ENCODE measurements around the gene FRAS1. TPM values are rescaled to one million over a fixed set of nuclear protein-coding genes. Genes with fewer than 3 reads are reported as not detected.

Gene FRAS1
- total and polyA plus RNA-seq, 9 donors: 0.16 to 5.3 (median 1.4) TPM

GRCh38 chr4:78024576-78025091 is 32.5 kb upstream of the FRAS1 start:
- WGBS, 3 donors: 77 to 85% (median 81%) methylated on average over 3 of the region's 3 CpGs

DNA sequence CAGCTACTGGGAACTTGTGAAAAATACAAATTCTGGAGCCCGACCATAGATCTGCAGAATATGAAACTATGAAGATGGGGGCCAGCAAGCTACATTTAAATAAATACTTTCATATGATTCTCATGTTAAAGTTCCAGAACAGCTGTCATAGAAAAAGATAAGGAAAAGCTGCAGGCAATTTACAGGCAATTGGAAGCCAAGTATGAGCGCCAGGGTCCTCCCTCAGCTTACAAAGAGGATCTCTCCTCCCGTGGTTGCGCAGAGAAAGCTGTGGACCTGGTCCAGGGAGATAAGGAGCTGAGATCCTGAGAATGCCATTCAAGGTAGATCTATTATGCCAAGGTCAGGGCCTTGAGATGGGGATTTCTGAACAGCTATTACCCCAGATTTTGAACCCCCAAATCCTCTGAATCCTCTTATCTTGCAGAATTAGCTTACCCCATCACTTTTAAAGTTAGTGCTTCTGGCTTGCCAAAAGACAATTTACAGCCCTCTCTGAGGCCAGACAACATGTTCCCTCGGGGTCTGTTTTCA is 25.6 kb upstream of the FRAS1 start:
- intact Hi-C loops (cut with DNase I): no loop called here
- 24 to 31% (median 25%) methylated on average over 5 of the region's 5 CpGs for WGBS, 3 donors
- no peak for DNase-seq

More at GRCh38 chr4:78024576-78025091, 32.5 kb upstream of the FRAS1 start:
- Histone ChIP-seq H3K36me3 (no peaks in the 10 kb centered on the region), H3K27ac (no peak overlapping the region), H3K4me3 (no peak overlapping the region), H3K4me1 (ENCODE audit: insufficient read depth) (no peaks in the 10 kb centered on the region), H3K27me3 (no peaks in the 10 kb centered on the region), H3K9me3 (no peaks in the 10 kb centered on the region)
- TF ChIP-seq POLR2A (IDR thresholded peaks at IDR 0.05) (no peak), EP300 (IDR thresholded peaks at IDR 0.05) (no peak)
- TF ChIP-seq, protein P1, sequence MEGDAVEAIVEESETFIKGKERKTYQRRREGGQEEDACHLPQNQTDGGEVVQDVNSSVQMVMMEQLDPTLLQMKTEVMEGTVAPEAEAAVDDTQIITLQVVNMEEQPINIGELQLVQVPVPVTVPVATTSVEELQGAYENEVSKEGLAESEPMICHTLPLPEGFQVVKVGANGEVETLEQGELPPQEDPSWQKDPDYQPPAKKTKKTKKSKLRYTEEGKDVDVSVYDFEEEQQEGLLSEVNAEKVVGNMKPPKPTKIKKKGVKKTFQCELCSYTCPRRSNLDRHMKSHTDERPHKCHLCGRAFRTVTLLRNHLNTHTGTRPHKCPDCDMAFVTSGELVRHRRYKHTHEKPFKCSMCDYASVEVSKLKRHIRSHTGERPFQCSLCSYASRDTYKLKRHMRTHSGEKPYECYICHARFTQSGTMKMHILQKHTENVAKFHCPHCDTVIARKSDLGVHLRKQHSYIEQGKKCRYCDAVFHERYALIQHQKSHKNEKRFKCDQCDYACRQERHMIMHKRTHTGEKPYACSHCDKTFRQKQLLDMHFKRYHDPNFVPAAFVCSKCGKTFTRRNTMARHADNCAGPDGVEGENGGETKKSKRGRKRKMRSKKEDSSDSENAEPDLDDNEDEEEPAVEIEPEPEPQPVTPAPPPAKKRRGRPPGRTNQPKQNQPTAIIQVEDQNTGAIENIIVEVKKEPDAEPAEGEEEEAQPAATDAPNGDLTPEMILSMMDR (IDR thresholded peaks at IDR 0.05): no peak
- intact Hi-C loops (cut with DNase I): no loop called here
- no peak for DNase-seq

GRCh38 chr4:78032446-78032845 is 24.7 kb upstream of the FRAS1 start:
- no peak for DNase-seq
- no peak overlapping the region for H3K27ac ChIP-seq
- TF ChIP-seq EP300 (IDR thresholded peaks at IDR 0.05) (no peak), POLR2A (IDR thresholded peaks at IDR 0.05) (no peak)
- TF ChIP-seq, protein P1 (IDR thresholded peaks at IDR 0.05): no peak
- H3K27me3 ChIP-seq: no peaks in the 10 kb centered on the region
- no peak overlapping the region for H3K4me3 ChIP-seq
- intact Hi-C loops (cut with DNase I): no loop called here
- no peaks in the 10 kb centered on the region for H3K36me3 ChIP-seq
- no peaks in the 10 kb centered on the region for H3K4me1 ChIP-seq (ENCODE audit: insufficient read depth)
- H3K9me3 ChIP-seq: no peaks in the 10 kb centered on the region

More for the DNA sequence above, 25.6 kb upstream of the FRAS1 start:
- Histone ChIP-seq H3K36me3 (no peaks in the 10 kb centered on the region), H3K27me3 (no peaks in the 10 kb centered on the region), H3K9me3 (no peaks in the 10 kb centered on the region), H3K4me3 (no peak overlapping the region), H3K27ac (no peak overlapping the region), H3K4me1 (ENCODE audit: insufficient read depth) (no peaks in the 10 kb centered on the region)
- TF ChIP-seq EP300 (IDR thresholded peaks at IDR 0.05) (no peak), POLR2A (IDR thresholded peaks at IDR 0.05) (no peak)
- TF ChIP-seq, protein P1 (IDR thresholded peaks at IDR 0.05): no peak

DNA sequence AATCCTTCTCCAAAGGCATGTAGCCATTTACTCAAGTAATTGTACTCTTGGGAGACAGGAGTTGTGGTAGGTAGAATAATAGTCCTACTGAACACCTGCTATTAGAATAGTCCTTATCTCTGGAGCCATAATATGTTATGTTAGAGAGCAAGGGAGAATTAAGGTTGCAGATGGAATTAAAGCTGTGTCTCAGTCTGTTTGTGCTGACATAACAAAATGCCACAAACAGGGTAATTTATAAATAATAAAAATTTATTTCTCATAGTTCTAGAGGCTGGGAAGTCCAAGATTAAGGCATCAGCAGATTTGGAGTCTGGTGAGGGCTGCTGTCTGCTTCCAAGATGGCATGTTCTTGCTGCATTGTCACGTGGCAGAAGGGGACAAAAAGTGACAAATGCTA is 24.2 kb upstream of the FRAS1 start:
- intact Hi-C loops (cut with DNase I): no loop called here
- Histone ChIP-seq H3K4me3 (no peak overlapping the region), H3K27ac (no peak overlapping the region), H3K4me1 (ENCODE audit: insufficient read depth) (no peaks in the 10 kb centered on the region), H3K9me3 (no peaks in the 10 kb centered on the region), H3K36me3 (no peaks in the 10 kb centered on the region), H3K27me3 (no peaks in the 10 kb centered on the region)
- TF ChIP-seq POLR2A (IDR thresholded peaks at IDR 0.05) (no peak), EP300 (IDR thresholded peaks at IDR 0.05) (no peak)
- TF ChIP-seq, protein P1 (IDR thresholded peaks at IDR 0.05): no peak
- no peak for DNase-seq
- WGBS, 3 donors: 68 to 89% (median 71%) methylated on average over 1 of the region's 1 CpG

All from ovary (tissue), 9 donors.